Stimulated activated CD8-positive, alpha-beta memory T cell treated with anti-CD3 and anti-CD28 coated beads, Interleukin-15, amount 100 ng/mL, for 4 hours (primary cell): ENCODE data around the gene LINC01488.

Experiments
- DNase-seq, 2 donors: peaks; one replicate each; pipeline ENCODE4 v3.0.0-alpha.2; 2020; ENCODE audit warnings: low read depth in 2 of 2

The LINC01488 gene

DNA sequence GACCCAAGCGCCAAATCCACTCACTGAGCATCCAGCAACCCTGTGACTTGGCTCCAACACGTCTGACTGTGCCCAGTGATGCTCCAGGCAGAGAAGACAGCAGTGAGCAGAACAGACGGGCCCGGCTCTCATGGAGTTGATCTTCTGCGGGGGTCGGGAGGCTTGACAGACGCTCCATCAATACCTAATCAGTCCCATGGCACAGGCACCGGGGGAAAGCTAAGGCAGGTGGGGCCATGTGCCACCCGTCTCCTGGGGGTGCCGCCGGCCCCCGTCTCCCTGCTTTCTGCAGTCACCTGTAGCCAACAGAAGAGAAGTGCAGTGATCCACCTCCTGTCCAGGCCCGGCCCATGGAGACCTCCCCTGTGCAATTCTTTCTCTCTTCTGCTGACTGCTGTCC is 47.5 kb downstream of the LINC01488 start:
- no peak for DNase-seq

DNA sequence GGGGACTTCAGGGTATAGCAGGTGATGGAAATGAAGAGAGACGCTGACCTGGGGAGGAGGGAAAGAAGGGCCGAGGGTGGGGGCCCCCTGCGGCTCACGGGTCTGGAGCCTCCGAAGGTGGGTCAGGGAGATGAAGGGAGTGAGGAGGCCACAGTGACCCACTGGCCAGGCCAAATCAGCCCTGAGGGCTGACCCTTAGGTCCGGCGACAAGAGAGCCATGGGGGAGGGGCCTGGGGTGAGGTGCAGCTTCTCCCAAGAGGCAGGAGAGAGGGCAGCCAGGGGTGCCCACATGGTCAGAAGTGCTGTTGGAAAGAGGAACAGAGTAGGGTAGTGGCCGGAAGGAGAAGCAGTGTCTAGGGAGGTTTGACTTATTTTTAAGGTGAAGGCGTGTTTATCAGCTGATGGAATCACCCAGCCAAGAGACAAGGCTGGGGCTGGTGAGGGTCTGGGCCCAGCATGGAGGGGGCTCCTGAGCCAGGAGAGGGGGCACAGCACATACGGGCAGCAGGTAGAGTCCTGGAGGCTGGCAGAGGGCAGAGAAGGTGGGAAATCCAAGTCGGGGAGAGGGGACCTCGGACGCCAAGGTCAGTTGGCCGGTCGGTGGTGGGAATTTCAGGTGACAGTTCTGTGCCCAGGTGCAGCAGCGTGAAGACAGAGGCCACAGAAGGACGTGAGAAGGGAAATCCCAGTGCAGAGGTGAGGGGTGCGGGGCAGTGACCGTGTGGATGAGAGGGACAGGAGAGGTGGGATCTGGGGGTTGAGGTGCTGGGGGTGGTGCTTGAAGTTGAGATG is 49.0 kb downstream of the LINC01488 start:
- DNase-seq: no peak

DNA sequence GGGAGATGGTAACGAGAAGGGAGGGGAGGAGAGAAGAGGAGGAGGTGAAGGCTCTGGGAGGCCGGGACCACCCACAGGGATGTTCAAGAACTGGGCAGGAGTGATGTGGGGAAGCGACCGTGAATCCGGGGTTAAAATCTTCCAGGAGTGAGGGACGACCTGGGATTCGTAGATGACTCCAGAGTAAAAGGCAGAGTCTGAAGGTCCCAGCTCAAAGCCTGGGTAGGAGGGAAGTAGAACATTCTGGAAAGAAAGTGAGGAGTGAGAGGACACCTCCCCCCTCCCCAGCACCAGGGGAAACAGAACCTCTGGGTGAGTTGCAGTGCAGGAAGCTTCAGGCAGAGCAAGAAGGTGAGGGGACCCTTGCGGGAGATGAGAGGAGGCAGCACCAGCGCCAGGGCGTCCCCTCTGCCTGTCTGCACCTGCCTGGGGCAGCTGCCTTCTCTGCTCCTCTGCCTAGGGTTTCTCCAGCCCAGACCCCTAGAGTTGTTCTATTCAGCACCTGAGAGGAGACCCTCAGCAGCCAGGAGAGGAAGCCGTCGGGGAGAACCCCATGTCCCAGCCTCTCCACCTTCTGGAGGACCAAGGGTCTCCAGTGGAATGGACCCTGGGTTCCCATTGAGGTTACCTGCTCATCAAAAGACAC is 49.7 kb downstream of the LINC01488 start:
- no peak for DNase-seq

DNA sequence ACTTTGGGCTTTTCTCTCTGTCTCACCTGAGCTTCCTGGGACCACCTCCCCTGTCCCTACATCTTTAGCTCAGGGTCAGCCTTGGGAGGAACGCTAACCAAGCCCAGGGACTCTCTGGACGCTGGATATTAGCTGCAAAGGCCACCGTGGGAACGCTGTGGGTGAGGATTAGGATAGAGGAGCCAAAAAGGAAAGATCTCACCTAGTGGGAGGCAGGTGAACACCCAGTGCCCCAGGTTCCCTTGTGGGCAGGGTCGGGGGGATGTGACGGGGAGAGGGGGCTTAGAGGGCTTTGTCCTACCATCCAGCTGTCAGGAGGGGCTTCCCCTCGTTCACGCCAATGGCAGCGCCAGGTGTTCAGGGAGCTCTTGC is 50.2 kb downstream of the LINC01488 start:
- DNase-seq: no peak

- DNase-seq: no peak
Measured at GRCh38 chr11:69533296-69534165, 52.1 kb downstream of the LINC01488 start.

- DNase-seq: no peak
Measured at GRCh38 chr11:69534166-69534530, 52.7 kb downstream of the LINC01488 start.

GRCh38 chr11:69535908-69536307 is 54.4 kb downstream of the LINC01488 start:
- DNase-seq: no peak

GRCh38 chr11:69536406-69536805 is 54.9 kb downstream of the LINC01488 start:
- DNase-seq: no peak

DNA sequence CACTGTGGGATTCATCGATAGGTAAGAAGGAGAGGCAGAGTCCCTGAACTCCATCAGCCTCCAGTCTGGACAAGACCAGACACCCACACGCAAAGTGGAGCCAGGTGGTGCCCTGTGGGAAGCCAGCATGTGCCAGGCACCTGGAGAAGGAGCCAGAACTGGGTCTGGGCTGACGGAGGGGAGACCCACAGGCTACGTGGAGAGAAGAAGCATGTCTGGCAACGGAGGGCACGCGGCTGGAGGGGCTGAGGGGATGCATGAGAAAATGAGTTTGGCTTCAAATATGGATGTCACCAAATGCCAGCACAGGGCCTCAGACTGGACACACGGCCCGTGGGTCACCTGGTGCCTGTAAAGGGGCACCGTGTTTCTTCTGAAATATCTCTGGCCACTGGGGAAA is 55.7 kb downstream of the LINC01488 start:
- DNase-seq: no peak

DNA sequence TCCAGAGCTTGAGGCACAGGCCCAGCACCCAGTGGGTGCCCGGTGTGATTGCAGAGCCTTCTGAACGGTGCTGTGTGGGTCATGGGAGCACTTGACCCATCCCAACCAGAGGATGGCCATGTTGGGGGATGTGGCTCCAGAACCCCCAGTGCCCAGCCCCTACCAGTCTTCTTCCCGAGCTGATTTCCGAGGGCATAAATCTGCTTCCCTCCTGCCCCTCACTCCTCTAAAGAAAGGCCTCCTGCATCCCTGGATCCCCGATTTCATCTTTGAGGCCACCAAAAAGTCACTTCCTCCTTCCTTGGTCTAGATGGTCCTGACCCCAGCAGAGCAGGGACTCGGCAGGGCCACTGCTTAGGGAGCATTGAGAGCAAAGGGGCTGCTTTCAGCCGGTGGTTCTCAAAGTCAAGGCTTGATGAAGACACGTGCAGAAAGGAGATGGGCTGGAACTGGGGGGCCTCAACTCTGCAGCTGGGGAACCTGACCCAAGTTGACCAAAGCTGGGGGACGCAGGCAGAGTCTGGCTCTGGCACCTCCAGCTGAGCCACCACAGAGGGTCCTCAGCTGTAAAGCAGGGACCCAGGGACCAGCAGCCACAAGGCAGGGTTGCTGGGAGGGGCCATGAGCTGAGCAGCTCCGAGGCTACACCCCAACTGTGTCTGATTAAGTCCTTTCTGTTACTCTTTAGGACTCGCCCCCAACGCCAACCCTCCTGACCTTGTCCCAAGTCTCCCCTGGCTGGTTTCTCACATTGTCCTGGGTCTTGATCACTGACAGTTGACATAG is 56.6 kb downstream of the LINC01488 start:
- DNase-seq: no peak

DNA sequence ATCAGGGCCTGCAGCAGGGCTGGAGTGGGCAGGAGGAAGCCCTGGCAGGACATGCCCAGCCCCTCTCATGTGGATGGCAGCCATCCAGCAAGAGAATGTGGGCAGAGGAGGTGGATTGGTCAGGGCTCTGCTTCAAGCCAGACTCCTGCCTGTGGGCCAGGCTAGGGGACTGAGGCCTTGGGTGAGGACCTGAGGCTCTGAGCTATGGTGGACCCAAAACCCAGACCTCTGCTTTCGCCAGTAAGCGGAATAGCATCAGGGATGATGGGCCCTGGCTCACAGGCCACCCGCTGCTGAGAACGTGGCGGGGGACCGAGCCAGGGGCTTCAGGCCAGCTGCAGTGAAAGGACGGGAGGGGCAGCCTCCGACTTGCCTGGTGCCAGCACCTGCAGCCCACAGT is 57.4 kb downstream of the LINC01488 start:
- DNase-seq: no peak

DNA sequence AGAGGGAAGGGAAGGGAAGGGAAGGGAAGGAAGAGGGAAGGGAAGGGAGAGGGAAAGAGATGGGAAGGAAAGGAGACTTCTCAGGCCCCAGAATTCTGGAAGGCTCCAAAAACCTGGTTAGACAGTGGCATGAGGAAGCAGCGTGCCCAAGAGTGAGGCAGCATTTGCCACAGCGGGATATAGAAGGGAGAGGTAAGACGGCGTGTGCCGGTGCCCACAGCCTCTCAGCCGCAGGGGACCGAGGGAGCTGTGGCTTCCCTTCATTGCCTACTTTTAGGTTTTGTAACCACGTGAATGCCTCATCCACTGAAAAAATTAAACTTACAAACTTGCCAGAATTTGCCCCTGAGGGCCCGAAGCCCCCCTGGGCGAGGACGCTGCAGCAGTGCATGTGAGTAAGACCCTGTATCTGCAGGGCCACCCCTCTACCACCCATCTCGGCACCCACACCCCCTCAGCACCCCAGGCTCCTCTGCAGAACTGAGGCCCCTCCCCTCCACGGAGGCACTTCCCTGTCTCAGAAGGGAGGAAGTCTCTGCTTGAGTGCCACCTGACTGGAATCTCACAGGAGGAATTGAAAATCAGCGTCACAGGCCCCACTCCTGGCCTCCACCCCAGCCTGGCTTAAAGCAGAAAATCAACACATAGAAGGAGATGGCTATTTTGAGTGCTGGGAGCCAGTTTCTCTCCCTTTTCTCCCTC is 58.1 kb downstream of the LINC01488 start:
- no peak for DNase-seq

GRCh38 chr11:69540118-69541000 is 58.9 kb downstream of the LINC01488 start:
- DNase-seq: no peak

GRCh38 chr11:69541001-69541285 is 59.5 kb downstream of the LINC01488 start:
- no peak for DNase-seq

- no peak for DNase-seq
Measured at GRCh38 chr11:69541501-69542313, 60.2 kb downstream of the LINC01488 start.

DNA sequence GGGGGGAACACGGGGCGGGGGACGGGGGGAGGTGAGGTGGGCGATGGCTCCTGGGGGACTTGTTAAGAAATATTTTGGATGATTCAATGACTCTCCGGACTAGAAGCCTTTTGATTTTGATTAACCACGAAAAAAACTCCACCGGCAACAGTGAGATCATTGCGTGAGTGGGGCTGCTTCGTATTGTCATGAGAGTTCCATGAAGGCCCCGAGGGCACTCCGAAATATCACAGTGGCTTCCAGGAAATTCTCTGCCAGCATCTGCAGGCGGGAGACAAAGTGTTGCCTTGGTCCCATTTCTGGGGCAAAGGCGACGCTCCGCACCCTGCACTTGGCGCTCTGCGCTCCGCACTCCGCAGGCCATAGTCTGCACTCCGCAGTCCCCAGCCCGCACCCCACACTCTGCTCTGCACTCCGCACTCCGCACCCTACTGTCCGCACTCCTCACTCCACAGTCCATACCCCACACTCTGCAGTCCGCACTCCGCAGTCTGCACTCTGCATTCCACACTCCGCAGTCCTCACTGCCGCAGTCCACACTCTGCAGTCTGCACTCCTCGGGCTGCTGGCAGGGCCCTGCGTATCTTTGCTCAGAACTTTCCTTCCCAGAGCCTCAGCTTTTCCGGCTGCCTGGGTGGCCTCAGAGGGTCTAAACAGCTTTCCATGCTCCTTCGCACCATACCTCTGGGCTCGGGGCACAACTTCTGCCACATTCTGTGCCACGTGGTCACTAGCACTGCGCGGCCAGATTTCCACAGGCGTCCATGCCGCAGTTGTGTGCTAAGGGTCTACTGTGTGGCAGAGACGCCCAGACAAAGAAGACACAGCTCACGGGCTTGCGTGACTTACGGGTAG is 61.1 kb downstream of the LINC01488 start:
- no peak for DNase-seq
